ENCODE measurements around the gene CACYBP.

CACYBP gene

DNA sequence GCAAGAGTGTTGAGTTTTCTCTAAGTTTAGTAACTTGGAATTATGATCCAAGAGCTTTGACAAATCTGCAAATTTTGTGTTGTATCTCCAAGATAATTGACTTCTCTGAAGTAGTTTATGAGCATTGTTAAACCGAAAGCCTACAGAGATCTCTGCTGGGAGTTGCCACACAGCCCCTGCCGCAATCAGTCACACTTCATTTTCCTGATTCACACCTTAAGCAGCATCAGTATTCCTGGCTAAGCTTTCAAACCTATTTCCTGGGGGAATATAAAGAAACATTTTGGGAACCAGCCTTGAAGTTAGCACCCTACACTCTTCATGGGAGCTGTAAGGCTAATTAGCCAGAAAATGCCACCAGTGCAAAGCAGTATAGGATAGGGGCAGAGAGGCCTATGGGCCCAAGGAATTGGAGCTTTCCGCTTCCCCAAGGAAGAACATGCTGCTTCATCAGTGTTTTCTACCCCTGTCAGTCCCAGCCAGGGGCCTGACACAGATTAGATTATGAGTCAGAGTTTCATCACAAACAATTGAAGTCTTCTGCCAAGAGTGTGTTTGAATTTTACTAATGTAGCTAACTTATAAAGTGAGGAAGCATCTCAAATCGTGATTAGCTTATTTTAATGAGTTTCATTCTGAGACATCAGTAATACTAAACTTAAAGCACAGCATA lies 23.2 kb upstream of the CACYBP start:
- no peaks in the 10 kb centered on the region for H3K79me2 ChIP-seq (ENCODE audit: insufficient read depth, low read length)
- no peak for TF ChIP-seq EZH2 (IDR thresholded peaks at IDR 0.05; ENCODE audit: borderline replicate concordance, low read length)
- TF ChIP-seq, protein P1, sequence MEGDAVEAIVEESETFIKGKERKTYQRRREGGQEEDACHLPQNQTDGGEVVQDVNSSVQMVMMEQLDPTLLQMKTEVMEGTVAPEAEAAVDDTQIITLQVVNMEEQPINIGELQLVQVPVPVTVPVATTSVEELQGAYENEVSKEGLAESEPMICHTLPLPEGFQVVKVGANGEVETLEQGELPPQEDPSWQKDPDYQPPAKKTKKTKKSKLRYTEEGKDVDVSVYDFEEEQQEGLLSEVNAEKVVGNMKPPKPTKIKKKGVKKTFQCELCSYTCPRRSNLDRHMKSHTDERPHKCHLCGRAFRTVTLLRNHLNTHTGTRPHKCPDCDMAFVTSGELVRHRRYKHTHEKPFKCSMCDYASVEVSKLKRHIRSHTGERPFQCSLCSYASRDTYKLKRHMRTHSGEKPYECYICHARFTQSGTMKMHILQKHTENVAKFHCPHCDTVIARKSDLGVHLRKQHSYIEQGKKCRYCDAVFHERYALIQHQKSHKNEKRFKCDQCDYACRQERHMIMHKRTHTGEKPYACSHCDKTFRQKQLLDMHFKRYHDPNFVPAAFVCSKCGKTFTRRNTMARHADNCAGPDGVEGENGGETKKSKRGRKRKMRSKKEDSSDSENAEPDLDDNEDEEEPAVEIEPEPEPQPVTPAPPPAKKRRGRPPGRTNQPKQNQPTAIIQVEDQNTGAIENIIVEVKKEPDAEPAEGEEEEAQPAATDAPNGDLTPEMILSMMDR (IDR thresholded peaks at IDR 0.05; ENCODE audit: low read length) = no peak
- no peak overlapping the region for H3K27ac ChIP-seq (ENCODE audit: low read depth, low read length, poor library complexity, severe bottlenecking)
- H3K9ac ChIP-seq (ENCODE audit: low read length) = no peak overlapping the region
- H3F3A ChIP-seq (ENCODE audit: insufficient read depth, low read length) = no peaks in the 10 kb centered on the region
- H3K4me3 ChIP-seq (ENCODE audit: low read depth, low read length, poor library complexity, severe bottlenecking) = no peak overlapping the region
- no peak overlapping the region for H2AFZ ChIP-seq (ENCODE audit: low read length)
- no peaks in the 10 kb centered on the region for H3K27me3 ChIP-seq (ENCODE audit: insufficient read depth, low read length)
- no peak overlapping the region for H3K4me2 ChIP-seq (ENCODE audit: low read length)
- peaks cover 80% of the 10 kb centered on the region for H3K36me3 ChIP-seq (ENCODE audit: insufficient read depth, low read length)
- no peaks in the 10 kb centered on the region for H4K20me1 ChIP-seq (ENCODE audit: insufficient read depth, low read length)
- H3K9me2 ChIP-seq (ENCODE audit: low read depth, low read length) = no peaks in the 10 kb centered on the region
- no peaks in the 10 kb centered on the region for H3K4me1 ChIP-seq (ENCODE audit: insufficient read depth, low read length, severe bottlenecking)
- H3K9me3 ChIP-seq (ENCODE audit: low read length) = no peaks in the 10 kb centered on the region

DNA sequence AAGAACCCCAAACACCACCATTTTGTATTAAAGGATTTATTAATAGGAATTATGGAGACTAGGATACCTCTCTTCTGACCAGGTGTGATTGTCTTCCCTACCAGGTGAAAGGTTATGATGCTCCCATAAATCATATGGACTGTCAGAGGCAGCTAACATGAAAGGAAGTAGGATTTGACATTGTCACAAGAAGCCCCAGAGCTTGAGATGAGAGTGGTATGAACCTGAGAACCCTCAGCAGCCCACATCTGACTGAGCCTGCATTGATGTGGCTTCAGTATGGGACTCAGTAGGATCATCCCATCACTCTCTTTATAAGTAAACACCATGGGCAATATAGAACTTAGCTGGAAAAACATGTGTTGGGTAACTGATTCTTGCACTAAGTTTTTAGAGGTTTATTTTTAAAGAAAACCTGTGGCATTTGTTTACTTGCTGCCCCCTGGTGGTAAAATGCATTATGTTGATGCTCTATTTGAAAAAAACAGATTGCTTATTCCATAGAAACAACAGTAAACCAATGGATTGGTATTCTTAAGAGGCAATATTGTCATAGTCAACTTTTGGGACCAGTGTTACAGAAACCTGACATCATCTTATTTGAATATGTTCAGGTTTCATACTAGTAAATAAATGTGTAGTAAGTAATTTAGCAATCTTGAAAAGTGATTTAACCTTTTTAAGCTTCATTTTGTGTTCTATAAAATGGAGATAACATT lies 16.6 kb upstream of the CACYBP start:
- no peak for TF ChIP-seq EZH2 (IDR thresholded peaks at IDR 0.05; ENCODE audit: borderline replicate concordance, low read length)
- TF ChIP-seq, protein P1 (IDR thresholded peaks at IDR 0.05; ENCODE audit: low read length) = peak; percentile 74
- Histone ChIP-seq H3K9ac (ENCODE audit: low read length) (no peak overlapping the region), H3K4me1 (ENCODE audit: insufficient read depth, low read length, severe bottlenecking) (no peaks in the 10 kb centered on the region), H3K27me3 (ENCODE audit: insufficient read depth, low read length) (no peaks in the 10 kb centered on the region), H3K4me3 (ENCODE audit: low read depth, low read length, poor library complexity, severe bottlenecking) (no peak overlapping the region), H3K27ac (ENCODE audit: low read depth, low read length, poor library complexity, severe bottlenecking) (no peak overlapping the region), H3F3A (ENCODE audit: insufficient read depth, low read length) (no peaks in the 10 kb centered on the region), H3K79me2 (ENCODE audit: insufficient read depth, low read length) (no peaks in the 10 kb centered on the region), H2AFZ (ENCODE audit: low read length) (no peak overlapping the region), H4K20me1 (ENCODE audit: insufficient read depth, low read length) (no peaks in the 10 kb centered on the region), H3K9me3 (ENCODE audit: low read length) (no peaks in the 10 kb centered on the region), H3K9me2 (ENCODE audit: low read depth, low read length) (no peaks in the 10 kb centered on the region), H3K4me2 (ENCODE audit: low read length) (no peak overlapping the region), H3K36me3 (ENCODE audit: insufficient read depth, low read length) (peaks cover 86% of the 10 kb centered on the region)

DNA sequence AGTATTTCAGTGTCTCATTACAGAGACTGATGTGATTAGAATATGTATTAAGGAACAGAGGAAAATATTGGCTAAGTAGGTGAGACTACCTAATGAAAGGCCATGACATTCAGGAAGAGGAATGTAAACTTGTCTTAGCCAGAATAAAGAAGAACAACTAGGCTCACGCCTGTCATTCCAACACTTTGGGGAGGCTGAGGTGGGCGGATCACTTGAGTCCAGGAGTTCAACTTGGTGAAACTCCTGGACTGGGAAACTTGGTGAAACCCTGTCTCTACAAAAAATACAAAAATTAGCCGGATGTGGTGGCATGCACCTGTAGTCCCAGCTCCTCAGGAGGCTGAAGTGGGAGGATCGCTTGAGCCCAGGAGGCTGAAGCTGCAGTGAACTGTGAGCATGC lies 14.8 kb upstream of the CACYBP start:
- Histone ChIP-seq H3K36me3 (ENCODE audit: insufficient read depth, low read length) (peaks cover 86% of the 10 kb centered on the region), H2AFZ (ENCODE audit: low read length) (no peak overlapping the region), H3K9ac (ENCODE audit: low read length) (no peak overlapping the region), H3K79me2 (ENCODE audit: insufficient read depth, low read length) (no peaks in the 10 kb centered on the region), H4K20me1 (ENCODE audit: insufficient read depth, low read length) (no peaks in the 10 kb centered on the region), H3K27me3 (ENCODE audit: insufficient read depth, low read length) (no peaks in the 10 kb centered on the region), H3K4me2 (ENCODE audit: low read length) (no peak overlapping the region), H3K9me3 (ENCODE audit: low read length) (no peaks in the 10 kb centered on the region), H3K4me3 (ENCODE audit: low read depth, low read length, poor library complexity, severe bottlenecking) (no peak overlapping the region), H3K9me2 (ENCODE audit: low read depth, low read length) (no peaks in the 10 kb centered on the region), H3K27ac (ENCODE audit: low read depth, low read length, poor library complexity, severe bottlenecking) (no peak overlapping the region), H3F3A (ENCODE audit: insufficient read depth, low read length) (no peaks in the 10 kb centered on the region), H3K4me1 (ENCODE audit: insufficient read depth, low read length, severe bottlenecking) (no peaks in the 10 kb centered on the region)
- TF ChIP-seq, protein P1 (IDR thresholded peaks at IDR 0.05; ENCODE audit: low read length) = no peak
- TF ChIP-seq EZH2 (IDR thresholded peaks at IDR 0.05; ENCODE audit: borderline replicate concordance, low read length) = no peak
